NCI-H226 (cell line): ENCODE data around the gene MUC20.
"Not testable (repeated sequence)": the region's sequence is repeated elsewhere in the genome, so short reads cannot be mapped to it uniquely, and the experiment has no call there.

ENCODE experiments used
- DNase-seq: peaks from one replicate; pipeline ENCODE4 v3.0.0-alpha.2; 2015

Gene MUC20

DNA sequence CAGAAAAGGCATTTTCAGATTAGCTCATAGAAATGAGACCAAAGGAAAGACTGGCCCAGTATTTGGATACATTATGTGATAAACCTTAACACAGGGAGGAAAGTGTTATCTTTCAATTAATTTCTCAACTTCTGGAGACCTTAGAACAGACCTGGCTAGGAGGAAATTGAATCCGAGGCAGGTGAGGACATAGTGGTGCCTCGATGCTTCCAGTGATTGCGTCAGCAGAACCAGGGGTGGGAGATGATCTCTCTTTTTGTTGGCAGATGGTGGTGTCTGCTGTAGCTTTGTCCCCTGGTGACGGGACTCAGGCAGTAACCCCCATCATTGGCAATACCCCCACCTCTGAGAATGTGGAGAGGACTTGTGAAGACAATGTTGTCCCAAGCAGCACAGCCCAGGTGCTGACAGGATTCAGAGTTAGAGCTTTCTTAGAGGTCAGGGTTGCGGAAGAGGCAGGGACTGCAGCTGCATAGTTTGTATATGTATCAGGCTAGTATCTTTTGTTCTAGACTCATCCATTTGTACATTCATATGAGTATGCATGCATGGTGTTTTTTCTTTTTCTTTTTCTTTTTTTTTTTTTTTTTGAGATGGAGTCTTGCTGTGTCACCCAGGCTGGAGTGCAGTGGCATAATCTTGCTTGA lies 27.9 kb upstream of the MUC20 start:
- no peak for DNase-seq

DNA sequence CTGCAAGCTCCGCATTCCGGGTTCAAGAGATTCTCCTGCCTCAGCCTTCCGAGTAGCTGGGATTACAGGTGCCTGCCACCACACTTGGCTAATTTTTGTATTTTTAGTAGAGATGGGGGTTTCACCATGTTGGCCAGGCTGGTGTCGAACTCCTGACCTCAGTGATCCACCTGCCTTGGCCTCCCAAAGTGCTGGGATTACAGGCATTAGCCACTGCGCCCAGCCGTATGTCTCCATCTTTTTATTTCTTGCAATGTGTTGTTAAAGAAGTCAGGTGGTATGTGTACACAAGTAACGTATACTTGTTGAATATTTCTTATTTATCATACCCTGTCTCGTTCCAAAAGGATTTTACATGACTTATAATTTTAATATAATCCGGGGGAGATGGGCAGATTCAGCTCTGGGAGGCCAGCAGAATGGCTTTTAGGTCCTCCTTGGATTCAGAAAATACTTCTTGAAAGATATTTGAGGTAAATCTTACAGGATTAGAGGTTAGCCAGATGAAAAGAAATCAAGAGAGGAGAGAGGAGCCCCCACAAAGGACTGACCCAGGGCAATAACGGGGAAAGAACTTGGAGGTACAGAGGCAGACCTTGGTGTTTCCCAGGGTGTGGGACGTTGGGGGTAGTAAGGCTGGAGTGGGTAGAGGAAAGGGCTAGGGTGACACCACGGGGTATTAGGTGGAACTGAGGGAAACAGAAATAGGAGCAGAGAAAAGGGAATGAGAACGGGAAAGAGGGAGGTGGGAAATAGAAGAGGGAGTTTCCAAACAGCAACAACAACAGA lies 27.2 kb upstream of the MUC20 start:
- DNase-seq = no peak

DNA sequence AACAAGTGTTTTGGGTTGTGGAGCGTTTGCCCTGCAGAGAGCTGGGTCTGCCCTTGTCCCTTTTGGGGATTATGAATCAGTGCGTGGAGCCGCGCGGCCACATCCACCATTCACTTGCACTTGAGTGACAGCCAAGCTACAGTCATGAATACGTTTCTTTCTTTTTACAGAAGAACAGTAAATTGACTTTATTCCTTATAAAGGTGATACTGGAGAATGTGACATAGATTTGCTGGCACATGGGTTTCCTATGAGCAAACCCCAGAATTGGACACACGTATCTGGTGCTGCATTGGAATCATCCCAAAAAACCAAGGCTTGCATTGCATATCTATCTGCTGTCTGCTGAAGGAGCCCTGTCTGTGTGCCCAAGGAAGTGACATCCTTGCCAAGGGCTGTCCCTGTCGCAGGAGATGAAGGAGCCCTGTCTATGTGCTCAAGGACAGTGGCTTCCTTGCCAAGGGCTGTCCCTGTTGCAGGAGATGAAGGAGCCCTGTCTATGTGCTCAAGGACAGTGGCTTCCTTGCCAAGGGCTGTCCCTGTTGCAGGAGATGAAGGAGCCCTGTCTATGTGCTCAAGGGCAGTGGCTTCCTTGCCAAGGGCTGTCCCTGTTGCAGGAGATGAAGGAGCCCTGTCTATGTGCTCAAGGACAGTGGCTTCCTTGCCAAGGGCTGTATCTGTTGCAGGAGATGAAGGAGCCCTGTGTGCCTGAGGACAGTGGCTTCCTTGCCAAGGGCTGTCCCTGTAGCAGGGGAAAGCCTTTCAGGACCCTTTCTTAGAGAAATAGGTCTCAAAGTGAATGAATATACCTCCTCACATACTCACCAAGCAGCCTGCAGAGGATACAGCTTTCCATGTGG lies 26.3 kb upstream of the MUC20 start:
- DNase-seq = not testable (repeated sequence)

DNA sequence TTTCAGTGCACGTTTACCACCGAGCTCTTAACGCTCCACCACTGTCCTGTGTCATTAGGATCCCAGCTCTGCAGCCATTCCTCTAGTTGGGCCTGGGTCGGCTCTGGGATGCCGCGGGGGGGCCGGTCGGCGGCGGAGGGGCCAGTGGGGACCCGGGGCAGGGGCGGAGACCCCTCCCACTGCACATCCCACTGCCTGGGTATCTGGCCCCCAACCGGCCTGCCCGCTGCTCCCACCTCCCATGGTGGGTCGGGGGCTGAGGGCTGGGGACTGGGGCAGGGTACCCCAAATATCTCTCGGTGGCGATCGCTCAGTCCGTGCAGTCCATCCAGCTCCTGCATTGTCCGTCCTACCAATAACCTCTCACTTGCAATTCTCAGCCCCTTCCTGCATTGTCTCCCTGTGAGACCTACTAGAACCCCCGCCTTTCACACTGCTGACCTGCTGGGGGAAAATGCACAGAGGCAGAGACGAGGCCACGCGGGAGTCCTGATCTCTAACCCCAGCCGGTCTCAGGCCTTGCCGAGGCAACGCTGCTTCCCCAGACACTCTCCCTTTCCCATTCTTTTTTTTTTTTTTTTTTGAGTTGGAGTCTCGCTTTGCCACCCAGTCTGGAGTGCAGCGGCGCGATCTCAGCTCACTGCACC lies 24.0 kb upstream of the MUC20 start:
- DNase-seq = no peak

DNA sequence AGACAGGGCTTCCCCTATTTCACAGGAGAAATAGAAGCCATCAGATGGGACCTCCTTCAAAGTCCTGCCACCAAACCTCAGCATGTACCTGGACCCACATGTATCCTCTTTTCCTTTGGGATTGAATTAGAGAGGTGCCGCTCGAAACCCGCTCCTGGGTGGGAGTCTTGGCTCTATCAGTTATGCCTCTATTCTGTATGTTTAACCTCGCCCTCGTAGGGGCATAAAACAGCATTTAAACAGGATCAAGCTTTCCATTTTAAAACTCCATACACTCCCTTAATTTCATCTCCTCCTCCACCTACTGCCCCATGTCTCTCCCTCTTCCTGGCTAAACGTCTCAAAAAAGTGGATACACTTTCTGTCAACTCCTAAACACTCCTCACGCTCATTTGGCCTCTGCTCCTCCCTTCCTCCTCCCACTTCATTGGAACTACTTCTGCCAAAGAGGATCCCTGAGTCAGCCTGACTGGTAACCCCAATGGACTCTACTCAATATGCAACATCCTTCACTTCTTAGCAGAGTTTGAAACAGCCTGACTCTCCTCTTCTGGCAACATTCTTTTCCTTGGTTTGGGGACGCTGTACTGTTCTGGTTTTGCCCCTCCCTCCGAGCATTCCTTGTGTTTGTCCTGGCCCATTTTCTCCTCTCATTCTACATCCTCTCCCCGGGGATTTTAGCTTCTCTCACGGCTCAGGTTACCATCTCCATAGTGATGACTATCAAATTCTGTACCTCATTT lies 23.0 kb upstream of the MUC20 start:
- DNase-seq = peak; percentile 57

DNA sequence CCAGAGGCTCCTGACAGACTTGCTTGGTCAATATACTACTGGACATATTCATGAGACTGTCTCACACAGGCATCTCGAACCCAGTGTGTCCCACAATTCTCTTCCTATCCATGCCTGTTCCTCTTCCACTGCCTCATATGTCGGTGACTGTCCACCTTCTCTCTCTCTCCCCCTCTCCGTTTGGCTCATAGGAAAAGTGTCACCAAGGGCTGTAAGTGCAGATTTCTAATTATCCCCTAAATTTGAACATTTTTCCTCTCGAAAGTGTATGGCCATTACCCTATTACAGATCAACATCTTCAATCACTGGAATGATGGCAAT lies 22.5 kb upstream of the MUC20 start:
- DNase-seq = no peak

DNA sequence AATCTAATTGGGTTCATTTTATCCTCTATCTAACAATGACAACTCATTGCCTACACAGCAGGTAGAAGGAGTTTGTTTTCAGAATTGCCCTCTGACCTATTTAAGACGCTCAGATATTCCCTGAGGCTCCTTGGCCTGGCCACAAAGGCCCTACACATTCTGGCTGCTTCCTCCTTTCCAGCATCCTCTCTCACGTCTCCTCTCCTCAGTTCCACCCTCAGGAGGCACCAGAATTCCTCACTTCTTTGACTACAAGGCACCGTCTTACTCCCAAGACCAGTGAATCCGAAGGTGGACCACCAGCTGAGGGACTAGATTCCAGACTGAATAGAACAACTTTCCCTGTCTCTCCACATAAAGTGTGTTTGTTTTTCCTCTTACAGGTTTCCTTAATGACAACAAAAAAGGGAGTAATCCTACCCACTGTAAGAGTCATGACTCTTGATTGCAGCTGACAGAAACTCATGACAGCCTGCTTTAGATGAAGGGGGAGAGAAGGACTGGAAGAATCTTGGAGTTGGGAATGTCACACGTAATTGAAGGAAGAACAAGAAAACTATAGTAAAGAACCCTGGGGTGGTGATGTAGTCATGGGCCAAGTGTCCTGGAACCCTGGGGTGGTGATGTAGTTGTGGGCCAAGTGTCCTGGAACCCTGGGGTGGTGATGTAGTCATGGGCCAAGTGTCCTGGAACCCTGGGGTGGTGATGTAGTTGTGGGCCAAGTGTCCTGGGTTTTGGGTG lies 22.0 kb upstream of the MUC20 start:
- no peak for DNase-seq

DNA sequence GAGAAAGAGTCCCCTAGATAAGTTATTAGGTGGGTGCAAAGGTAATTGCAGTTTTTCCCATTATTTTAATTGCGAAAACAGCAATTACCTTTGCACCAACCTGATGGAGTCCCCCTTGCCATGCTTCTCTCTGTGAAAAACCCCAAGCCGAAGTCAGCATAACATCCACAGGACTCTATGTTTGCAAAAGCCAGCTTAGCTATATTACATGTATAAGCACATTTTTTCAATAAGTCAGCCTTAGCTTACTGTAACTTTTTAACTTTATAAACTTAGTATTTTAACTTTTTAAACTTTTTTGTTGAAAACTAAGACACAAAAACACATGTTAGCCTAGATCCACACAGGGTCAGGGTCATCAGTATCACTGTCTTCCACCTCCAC lies 21.4 kb upstream of the MUC20 start:
- DNase-seq = no peak

DNA sequence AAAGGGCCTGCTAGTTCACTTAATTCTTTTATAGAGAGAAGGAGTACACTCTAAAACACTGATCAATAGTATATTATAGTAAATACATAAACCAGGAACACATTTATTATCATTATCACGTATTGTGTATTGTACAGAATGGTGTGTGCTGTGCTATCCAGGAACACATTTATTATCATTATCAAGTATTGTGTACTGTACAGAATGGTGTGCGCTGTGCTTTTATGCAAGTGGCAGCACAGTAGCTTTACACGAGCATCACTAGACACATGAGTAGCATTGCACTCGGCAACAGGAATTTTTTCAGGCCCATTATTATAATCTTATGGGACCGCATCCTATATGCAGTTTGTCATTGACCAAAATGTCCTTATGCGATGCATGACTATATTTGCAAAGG lies 20.9 kb upstream of the MUC20 start:
- no peak for DNase-seq

DNA sequence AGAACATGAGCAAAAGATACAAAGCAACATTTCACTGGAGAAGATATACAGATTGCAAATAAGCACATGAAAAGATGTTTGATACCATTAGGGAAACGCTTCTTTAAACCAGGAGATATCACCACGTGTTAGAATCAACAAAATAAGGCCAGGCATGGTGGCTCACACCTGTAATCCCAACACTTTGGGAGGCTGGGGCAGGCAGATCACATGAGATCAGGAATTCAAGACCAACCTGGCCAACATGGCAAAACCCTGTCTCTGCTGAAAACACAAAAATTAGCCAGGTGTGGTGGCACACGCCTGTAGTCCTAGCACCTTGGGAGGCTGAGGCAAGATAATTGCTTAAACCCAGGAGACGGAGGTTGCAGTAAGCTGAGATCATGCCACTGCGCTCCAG lies 20.5 kb upstream of the MUC20 start:
- no peak for DNase-seq

DNA sequence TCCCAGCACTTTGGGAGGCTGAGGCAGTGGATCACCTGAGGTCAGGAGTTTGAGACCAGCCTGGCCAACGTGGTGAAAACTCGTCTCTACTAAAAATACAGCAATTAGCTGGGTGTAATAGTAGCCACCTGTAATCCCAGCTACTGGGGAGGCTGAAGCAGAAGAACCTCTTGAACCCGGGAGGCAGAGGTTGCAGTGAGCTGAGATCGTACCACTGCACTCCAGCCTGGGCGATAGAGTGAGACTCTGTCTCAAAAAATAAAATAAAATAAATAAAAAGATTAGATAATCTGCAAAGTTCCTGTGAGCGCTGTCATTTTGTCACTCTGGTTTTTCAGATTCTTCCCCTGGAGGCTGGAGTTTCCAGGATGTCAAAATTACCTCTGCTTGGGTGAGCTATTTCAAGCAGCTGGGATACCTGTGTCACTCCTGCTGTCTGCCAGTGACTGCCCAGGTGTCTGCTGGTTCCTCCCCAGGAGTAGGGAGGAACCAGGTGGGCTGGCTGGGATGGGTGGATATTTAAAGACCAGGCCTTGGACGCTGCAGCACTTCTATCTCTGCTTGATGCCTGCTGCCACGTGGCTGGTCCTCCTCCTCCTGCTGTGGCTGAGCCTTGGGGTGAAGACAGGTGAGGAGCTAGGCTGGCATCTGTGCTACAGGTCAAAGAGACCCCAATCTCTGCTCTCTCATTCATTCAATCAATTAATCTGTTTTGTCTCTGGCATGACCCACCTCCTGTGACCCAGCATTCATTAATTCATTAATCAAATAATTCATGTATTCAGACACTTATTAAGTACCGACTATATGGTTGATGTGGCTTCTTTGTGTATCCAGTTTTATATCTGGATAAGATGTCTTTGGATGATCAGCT lies 19.5 kb upstream of the MUC20 start:
- DNase-seq = no peak

DNA sequence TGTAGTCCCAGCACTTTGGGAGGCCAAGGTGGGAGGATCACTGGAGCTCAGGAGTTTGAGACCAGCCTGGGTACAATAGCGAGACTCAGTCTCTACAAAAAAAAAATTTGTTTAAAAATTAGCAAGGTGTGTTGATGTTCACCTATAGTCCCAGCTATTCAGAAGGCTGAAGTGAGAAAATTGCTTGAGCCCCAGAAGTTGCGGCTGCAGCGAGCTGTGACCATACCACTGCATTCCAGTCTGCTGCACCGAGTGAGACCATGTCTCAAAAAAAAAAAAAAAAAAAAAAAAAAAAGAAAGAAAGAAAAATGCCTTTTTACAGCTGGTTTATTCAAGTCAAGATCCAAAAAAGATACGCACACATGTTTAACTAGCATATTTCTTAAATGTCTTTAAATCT lies 17.0 kb upstream of the MUC20 start:
- DNase-seq = no peak

DNA sequence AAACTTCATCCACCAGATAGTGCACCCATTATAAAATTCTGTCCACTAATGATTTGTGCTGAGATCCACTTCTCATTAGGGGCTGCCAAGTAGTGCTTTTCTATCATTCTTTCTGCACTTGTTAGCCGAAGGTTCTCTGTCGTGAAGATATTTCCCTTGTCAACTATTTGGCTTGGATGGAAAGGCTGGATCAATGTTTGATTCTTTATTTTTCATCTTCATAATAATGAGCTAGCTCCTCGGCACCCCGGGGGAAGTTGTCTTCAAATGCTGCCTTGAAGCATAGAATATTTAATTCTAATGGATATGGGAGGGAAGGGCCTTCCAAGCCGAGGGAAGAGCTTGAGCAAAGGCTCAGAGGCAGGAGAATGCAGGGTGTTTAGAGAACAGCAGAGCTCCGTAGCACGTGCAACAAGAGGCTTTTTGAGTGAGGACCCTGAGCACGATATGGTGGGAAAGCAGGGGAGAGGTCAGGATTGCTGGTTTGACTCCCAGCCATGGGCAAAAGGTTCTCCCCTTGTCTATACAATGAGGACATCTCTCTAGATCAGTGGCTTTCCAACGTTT lies 16.3 kb upstream of the MUC20 start:
- no peak for DNase-seq

DNA sequence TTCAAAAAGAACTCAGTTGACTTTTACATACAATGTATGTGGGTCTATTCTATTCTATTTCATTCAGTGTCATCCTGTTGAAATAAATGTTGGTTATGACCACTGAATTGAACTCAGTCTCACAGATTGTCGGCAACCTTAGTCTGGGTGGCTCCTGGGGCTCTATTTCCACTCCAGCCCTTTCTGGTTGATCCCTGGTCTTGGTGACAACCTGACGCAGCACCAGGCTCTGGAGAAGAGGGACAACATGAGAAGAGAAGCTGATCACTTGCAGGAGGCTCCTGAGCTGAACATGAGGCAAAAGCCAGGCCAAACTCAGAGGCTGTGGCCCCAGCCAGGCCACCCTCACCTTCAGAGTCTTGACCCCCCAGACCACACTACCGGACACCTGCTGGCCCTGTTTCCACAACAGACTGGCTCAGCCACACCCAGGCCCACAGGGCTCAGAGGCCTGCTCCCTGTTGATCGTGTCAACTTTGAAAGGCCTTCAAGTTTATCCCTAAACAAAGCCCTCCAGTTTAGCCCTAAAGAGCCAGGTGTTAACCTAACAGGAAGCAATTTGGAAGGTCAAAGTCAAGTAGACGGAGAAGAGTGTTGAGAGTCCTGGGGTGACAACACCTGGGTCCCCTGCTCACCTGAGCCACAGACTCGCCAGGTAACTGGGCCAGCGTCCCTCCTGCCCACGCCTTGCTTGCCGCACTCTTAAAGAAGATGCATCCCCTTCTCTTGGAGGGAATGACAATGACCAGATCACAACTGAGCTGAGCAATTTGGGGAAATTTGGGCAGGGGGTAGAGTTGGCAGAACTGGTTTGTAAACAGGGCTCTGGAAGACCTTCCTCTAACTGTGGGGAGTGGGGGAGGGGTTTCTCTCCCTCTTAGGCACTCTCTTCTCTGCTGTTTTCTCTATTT lies 15.4 kb upstream of the MUC20 start:
- DNase-seq = no peak

DNA sequence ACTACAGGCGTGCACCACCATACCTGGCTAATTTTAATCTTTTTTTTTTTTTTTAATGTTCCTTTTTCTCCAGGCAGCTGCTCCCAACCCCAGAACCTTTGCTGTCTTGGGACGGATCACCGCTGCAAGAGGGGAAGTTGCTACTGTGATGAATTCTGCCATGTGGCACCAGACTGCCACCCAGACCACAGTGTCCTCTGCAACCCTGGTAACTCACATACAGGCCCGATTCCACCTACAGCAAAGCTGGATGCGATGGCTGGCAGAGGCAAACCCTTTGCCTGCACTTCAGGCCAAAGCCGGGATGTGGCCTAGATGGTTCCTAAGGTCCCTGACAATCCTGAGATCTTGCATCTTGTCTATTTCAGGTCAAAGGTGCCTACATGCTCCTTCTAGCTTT lies 12.7 kb upstream of the MUC20 start:
- no peak for DNase-seq

DNA sequence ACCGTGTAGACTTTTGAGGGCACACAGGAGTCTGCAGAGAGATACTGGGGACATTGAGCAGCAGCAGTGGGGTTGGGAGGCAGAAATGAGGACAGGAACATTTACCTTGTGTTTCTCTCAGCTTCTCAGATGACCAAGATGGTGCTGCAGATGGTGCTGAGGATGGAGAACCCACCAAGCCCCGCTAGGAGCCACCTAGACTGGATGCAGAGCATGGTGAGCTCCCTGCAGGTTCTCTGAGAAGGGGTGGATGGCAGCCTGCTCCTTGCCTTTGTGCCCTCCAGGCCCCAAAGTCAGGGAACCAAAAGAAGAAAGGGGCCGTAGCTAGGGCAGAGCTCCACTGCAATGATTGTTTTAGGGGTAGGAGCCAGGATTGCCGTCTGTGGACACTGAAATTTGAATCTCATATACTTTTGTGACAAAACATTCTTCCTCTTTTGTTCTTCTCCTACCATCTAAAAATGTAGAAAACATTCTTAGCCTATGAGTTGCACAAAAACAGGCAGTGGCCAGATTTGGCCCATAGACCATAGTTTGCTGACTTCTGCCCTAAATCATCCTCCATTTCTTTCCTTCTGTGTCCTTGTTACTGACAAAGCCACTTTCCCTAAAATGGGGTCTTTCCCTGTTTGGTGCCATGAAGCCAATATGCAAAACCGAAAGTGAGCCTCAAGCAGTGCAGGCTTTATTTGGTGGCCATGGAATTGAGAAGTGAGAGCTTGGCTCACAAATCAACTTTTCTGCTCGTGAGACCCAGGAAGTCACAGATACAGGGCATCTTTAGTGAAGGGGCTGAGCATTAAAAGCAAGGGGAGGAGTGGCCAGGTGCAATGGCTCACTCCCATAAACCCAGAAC lies 11.9 kb upstream of the MUC20 start:
- no peak for DNase-seq

DNA sequence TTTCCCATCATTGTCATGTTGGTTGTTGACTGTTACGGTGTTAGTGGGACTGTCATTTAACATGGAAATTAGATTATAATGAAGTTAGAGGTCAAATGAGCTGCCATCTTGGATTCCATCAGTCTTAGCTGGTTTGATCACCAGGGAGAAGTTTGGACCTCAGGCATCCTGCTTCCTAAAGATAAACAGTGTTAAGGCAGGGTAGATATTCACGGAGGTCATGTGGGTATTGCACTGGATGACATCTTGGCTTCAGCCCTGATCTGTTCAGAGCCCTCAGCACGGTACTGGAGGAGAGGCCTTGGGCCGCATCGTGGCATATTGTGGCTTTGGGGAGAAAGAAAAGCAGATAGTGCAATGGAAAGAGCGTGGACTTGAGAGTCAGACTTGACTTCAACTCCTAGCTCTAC lies 11.1 kb upstream of the MUC20 start:
- no peak for DNase-seq

DNA sequence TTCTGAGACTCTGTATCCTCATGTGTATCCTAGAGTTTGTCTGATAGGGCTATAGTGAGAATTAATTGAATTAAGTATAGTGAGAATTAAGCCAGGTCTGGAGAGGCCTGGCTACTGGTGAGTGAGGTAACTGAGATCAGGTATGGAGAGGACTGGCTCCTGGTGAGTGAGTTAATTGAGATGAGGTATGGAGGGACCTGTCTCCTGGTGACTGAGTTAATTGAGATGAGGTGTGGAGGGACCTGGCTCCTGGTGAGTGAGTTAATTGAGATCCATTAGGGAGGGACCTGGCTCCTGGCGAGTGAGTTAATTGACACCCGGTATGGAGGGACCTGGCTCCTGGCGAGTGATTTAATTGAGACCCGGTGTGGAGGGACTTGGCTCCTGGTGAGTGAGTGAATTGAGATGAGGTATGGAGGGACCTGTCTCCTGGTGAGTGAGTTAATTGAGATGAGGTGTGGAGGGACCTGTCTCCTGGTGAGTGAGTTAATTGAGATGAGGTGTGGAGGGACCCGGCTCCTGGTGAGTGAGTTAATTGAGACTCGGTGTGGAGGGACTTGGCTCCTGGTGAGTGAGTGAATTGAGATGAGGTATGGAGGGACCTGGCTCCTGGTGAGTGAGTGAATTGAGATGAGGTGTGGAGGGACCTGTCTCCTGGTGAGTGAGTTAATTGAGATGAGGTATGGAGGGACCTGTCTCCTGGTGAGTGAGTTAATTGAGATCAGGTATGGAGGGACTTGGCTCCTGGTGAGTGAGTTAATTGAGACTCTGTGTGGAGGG lies 10.5 kb upstream of the MUC20 start:
- DNase-seq = not testable (repeated sequence)
